Nephron progenitor cell (in vitro differentiated cells): Measurements from ENCODE around the gene BBS1.
"Not testable (repeated sequence)": the region's sequence is repeated elsewhere in the genome, so short reads cannot be mapped to it uniquely, and the experiment has no call there.

Experiments used
- DNase-seq: peaks from one replicate; pipeline ENCODE4 v3.0.0; 2021
- H3K27ac Mint-ChIP-seq: 2 replicates; pipeline ENCODE4 v1.8.0; 2021; ENCODE audit warnings: mild to moderate bottlenecking, moderate library complexity, mixed read lengths
- H3K27me3 Mint-ChIP-seq: 2 replicates; pipeline ENCODE4 v1.8.0; 2021; ENCODE audit warnings: mild to moderate bottlenecking, low read depth, mixed read lengths; ENCODE audit not compliant: poor library complexity
- H3K36me3 Mint-ChIP-seq: 2 replicates; pipeline ENCODE4 v1.8.0; 2021; ENCODE audit warnings: low read depth, mixed read lengths
- H3K4me1 Mint-ChIP-seq: 2 replicates; pipeline ENCODE4 v1.8.0; 2021; ENCODE audit warnings: mixed read lengths
- H3K4me3 Mint-ChIP-seq: 2 replicates; pipeline ENCODE4 v1.8.0; 2021; ENCODE audit warnings: mild to moderate bottlenecking, moderate library complexity, mixed read lengths
- H3K9me3 Mint-ChIP-seq: 2 replicates; pipeline ENCODE4 v1.8.0; 2021; ENCODE audit warnings: mild to moderate bottlenecking, moderate library complexity, mixed read lengths
- CTCF ChIP-seq: fragments of 200-600 bp; sonication (generic); IDR thresholded peaks from 2 replicates; pipeline ENCODE4 v1.5.0; 2021; ENCODE audit warnings: antibody characterized with exemption

The BBS1 gene

GRCh38 chr11:66543263-66544107 lies 33.0 kb downstream of the BBS1 start:
- peak; percentile 36 for TF ChIP-seq CTCF
- H3K36me3 Mint-ChIP-seq = peaks cover 11% of the 10 kb centered on the region
- DNase-seq = peak; percentile 70
- peak overlapping the region; percentile 61 for H3K27ac Mint-ChIP-seq
- H3K9me3 Mint-ChIP-seq = no peaks in the 10 kb centered on the region
- H3K4me1 Mint-ChIP-seq = peaks cover 71% of the 10 kb centered on the region
- H3K4me3 Mint-ChIP-seq = peak overlapping the region; percentile 68
- peaks cover 3% of the 10 kb centered on the region for H3K27me3 Mint-ChIP-seq

GRCh38 chr11:66544952-66545351 lies 34.5 kb downstream of the BBS1 start:
- not testable (repeated sequence) for H3K27me3 Mint-ChIP-seq, H3K36me3 Mint-ChIP-seq, DNase-seq, H3K9me3 Mint-ChIP-seq, H3K27ac Mint-ChIP-seq
- Mint-ChIP-seq H3K4me1 (peaks cover 77% of the 10 kb centered on the region), H3K4me3 (peak overlapping the region; percentile 88)

GRCh38 chr11:66545701-66546367 lies 35.4 kb downstream of the BBS1 start, which contains the start of gene ZDHHC24:
TSS of gene ZDHHC24 (minus strand) at chr11:66546048. CDS start at chr11:66546003, 45 bp downstream.
- peaks cover 3% of the 10 kb centered on the region for H3K27me3 Mint-ChIP-seq
- peak; percentile 97 for DNase-seq

GRCh38 chr11:66546368-66546965 lies 36.0 kb downstream of the BBS1 start, which contains the start of gene ACTN3:
TSS of gene ACTN3 (plus strand) at chr11:66546903. CDS start at chr11:66546938, 35 bp downstream.
- peaks cover 82% of the 10 kb centered on the region for H3K4me1 Mint-ChIP-seq
- DNase-seq = peak; percentile 64
- H3K36me3 Mint-ChIP-seq = peaks cover 21% of the 10 kb centered on the region
- H3K9me3 Mint-ChIP-seq = no peaks in the 10 kb centered on the region
- no peak for TF ChIP-seq CTCF
- H3K4me3 Mint-ChIP-seq = peak within 1 kb of the TSS; percentile 71
- H3K27ac Mint-ChIP-seq = peak within 1 kb of the TSS; percentile 57
- H3K27me3 Mint-ChIP-seq = peaks cover under 1% of the 10 kb centered on the region

More at GRCh38 chr11:66545701-66546367, 35.4 kb downstream of the BBS1 start, which contains the start of gene ZDHHC24:
- H3K4me1 Mint-ChIP-seq = peaks cover 85% of the 10 kb centered on the region
- H3K9me3 Mint-ChIP-seq = no peaks in the 10 kb centered on the region
- H3K36me3 Mint-ChIP-seq = peaks cover 16% of the 10 kb centered on the region
- no peak for TF ChIP-seq CTCF
- H3K4me3 Mint-ChIP-seq = peak within 1 kb of the TSS; percentile 88
- H3K27ac Mint-ChIP-seq = peak within 1 kb of the TSS; percentile 57

GRCh38 chr11:66546966-66547661 lies 36.7 kb downstream of the BBS1 start:
- H3K4me1 Mint-ChIP-seq = peaks cover 75% of the 10 kb centered on the region
- H3K9me3 Mint-ChIP-seq = no peaks in the 10 kb centered on the region
- H3K27me3 Mint-ChIP-seq = no peaks in the 10 kb centered on the region
- H3K36me3 Mint-ChIP-seq = peaks cover 16% of the 10 kb centered on the region
- peak overlapping the region; percentile 71 for H3K4me3 Mint-ChIP-seq
- peak overlapping the region; percentile 57 for H3K27ac Mint-ChIP-seq
- peak; percentile 41 for DNase-seq
- TF ChIP-seq CTCF = no peak
